ENCODE results near the gene TMEM72. TPM values are rescaled to one million over a fixed set of nuclear protein-coding genes. Genes with fewer than 3 reads are reported as not detected.

TMEM72 gene
- total and polyA plus RNA-seq, 4 donors: 0.02 to 0.33 TPM; not detected in 2

DNA sequence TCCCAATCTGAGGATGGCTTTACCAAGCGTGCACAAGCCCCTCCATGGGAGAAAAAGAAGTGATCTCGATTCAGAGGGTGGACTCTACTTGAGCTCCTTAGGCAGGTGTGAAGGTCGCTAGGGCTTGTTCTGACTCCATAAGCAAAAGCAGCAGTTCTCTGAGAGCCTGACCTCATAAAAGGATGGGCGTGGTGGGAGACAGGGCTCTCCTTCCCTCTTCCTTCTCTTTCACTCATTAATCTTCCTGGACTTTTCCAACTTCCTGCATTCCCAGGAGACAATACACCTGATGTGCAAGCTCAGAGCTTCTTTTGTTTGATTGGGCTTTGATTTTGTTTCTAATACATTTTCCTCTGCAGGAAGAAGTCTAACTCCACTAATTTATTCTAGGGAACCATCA, 22.3 kb upstream of the TMEM72 start:
- no peak overlapping the region for H3K4me3 ChIP-seq (ENCODE audit: low read depth in 1 of 3, low read length in 3 of 3)
- no peak for TF ChIP-seq RXRA (IDR thresholded peaks at IDR 0.05)
- no peak for TF ChIP-seq JUND (IDR thresholded peaks at IDR 0.05)
- TF ChIP-seq FOXA2 (IDR thresholded peaks at IDR 0.05): no peak
- TF ChIP-seq, protein P1, sequence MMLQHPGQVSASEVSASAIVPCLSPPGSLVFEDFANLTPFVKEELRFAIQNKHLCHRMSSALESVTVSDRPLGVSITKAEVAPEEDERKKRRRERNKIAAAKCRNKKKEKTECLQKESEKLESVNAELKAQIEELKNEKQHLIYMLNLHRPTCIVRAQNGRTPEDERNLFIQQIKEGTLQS (IDR thresholded peaks at IDR 0.05): no peak
- TF ChIP-seq NR2F2 (IDR thresholded peaks at IDR 0.05): no peak
- no peak for TF ChIP-seq RAD21 (IDR thresholded peaks at IDR 0.05)
- TF ChIP-seq, protein P2, sequence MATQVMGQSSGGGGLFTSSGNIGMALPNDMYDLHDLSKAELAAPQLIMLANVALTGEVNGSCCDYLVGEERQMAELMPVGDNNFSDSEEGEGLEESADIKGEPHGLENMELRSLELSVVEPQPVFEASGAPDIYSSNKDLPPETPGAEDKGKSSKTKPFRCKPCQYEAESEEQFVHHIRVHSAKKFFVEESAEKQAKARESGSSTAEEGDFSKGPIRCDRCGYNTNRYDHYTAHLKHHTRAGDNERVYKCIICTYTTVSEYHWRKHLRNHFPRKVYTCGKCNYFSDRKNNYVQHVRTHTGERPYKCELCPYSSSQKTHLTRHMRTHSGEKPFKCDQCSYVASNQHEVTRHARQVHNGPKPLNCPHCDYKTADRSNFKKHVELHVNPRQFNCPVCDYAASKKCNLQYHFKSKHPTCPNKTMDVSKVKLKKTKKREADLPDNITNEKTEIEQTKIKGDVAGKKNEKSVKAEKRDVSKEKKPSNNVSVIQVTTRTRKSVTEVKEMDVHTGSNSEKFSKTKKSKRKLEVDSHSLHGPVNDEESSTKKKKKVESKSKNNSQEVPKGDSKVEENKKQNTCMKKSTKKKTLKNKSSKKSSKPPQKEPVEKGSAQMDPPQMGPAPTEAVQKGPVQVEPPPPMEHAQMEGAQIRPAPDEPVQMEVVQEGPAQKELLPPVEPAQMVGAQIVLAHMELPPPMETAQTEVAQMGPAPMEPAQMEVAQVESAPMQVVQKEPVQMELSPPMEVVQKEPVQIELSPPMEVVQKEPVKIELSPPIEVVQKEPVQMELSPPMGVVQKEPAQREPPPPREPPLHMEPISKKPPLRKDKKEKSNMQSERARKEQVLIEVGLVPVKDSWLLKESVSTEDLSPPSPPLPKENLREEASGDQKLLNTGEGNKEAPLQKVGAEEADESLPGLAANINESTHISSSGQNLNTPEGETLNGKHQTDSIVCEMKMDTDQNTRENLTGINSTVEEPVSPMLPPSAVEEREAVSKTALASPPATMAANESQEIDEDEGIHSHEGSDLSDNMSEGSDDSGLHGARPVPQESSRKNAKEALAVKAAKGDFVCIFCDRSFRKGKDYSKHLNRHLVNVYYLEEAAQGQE (IDR thresholded peaks at IDR 0.05): no peak
- no peak for TF ChIP-seq HNF4A (conservative IDR thresholded peaks at IDR 0.05)
- no peak for TF ChIP-seq YY1 (IDR thresholded peaks at IDR 0.05)
- TF ChIP-seq TAF1 (conservative IDR thresholded peaks at IDR 0.05): no peak
- TF ChIP-seq, protein P3, sequence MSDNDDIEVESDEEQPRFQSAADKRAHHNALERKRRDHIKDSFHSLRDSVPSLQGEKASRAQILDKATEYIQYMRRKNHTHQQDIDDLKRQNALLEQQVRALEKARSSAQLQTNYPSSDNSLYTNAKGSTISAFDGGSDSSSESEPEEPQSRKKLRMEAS (IDR thresholded peaks at IDR 0.05): no peak
- no peak overlapping the region for H3K27ac ChIP-seq (ENCODE audit: low read depth in 1 of 2, low read length in 2 of 2)
- no peaks in the 10 kb centered on the region for H3K36me3 ChIP-seq (ENCODE audit: control insufficient read depth in 4 of 4, insufficient read depth in 3 of 4, low read depth in 1 of 4, low read length in 3 of 4)
- H3K9ac ChIP-seq (ENCODE audit: low read depth in 1 of 2, low read length in 2 of 2): no peak overlapping the region
- WGBS: 81% methylated on average over 4 of the region's 4 CpGs
- H3K4me1 ChIP-seq (ENCODE audit: control insufficient read depth in 4 of 4, insufficient read depth in 4 of 4, low read length in 3 of 4): no peaks in the 10 kb centered on the region
- no peak for DNase-seq (ENCODE audit: low spot score)
- H3K27me3 ChIP-seq (ENCODE audit: control insufficient read depth in 4 of 4, insufficient read depth in 4 of 4, low read length in 3 of 4): no peaks in the 10 kb centered on the region
- no peaks in the 10 kb centered on the region for H3K9me3 ChIP-seq (ENCODE audit: control insufficient read depth in 4 of 4, low read length in 3 of 4)

DNA sequence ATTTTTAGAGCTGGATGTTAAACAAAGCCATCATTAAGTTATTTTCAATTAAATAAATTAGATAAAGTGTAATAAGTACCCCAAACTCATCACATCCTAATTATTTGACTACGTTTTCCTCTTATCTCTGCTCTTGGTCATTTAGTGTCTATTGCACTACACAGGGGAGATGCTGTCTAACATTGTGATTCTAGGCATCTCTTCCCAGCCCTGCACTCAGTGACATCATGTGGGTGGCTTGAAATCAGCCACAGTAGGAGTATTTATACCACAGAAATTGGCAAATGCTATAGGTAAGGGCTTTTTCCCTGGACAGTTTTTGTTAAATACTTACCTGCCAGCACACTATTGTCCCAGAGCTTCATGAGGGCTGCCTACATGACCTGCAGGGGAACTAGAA, 21.3 kb upstream of the TMEM72 start:
- TF ChIP-seq NR2F2 (IDR thresholded peaks at IDR 0.05): no peak
- no peak for TF ChIP-seq EGR1 (IDR thresholded peaks at IDR 0.05; ENCODE audit: low read depth in 2 of 2)
- H3K27me3 ChIP-seq (ENCODE audit: control insufficient read depth in 4 of 4, insufficient read depth in 4 of 4, low read length in 3 of 4): no peaks in the 10 kb centered on the region
- H3K4me3 ChIP-seq (ENCODE audit: low read depth in 1 of 3, low read length in 3 of 3): no peak overlapping the region
- H3K36me3 ChIP-seq (ENCODE audit: control insufficient read depth in 4 of 4, insufficient read depth in 3 of 4, low read depth in 1 of 4, low read length in 3 of 4): no peaks in the 10 kb centered on the region
- no peaks in the 10 kb centered on the region for H3K4me1 ChIP-seq (ENCODE audit: control insufficient read depth in 4 of 4, insufficient read depth in 4 of 4, low read length in 3 of 4)
- no peak for DNase-seq (ENCODE audit: low spot score)
- no peak overlapping the region for H3K27ac ChIP-seq (ENCODE audit: low read depth in 1 of 2, low read length in 2 of 2)
- H3K9me3 ChIP-seq (ENCODE audit: control insufficient read depth in 4 of 4, low read length in 3 of 4): no peaks in the 10 kb centered on the region
- 86% methylated on average over 1 of the region's 1 CpG for WGBS
- no peak overlapping the region for H3K9ac ChIP-seq (ENCODE audit: low read depth in 1 of 2, low read length in 2 of 2)

DNA sequence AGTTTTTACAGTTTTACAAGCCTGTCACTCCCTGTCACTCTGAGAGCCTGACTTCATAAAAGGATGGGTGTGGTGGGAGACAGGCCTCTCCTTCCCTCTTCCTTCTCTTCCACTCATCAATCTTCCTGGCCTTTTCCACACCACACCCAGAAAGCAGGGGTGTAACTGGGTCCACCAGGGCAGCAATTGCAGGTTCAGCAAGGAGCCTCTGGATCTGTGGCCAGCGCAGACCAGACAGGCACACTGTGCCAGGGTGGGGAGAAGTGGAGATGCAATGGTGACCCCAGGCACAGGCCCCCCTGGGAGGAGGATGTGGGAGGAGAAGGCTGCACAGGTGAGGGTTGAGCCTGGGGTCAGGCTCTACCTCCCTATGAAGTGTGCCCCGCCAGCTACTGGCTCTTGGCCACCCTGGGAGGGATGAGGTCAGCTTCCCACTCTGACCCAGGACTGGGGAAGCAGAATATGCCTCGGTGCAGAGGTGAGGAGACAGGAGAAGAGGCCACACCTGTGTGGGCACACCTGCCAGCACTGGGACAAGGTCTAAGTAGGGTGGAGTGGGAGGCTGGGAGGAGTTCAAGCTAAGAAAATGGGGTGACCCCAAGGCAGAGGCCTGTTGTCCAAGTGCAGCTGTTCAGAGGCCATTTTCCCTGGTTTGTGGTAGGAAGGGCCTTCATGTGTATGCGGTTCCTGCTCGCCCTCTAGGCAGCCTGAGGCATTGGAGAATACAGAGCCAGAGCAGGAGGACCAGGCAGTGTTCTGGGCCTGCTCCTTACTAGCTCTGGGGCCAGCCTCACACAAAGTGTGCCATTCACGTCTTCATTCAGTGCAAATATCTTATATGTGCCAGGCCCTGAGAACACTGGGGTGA, 20.2 kb upstream of the TMEM72 start:
- H3K9ac ChIP-seq (ENCODE audit: low read depth in 1 of 2, low read length in 2 of 2): no peak overlapping the region
- DNase-seq (ENCODE audit: low spot score): no peak
- H3K36me3 ChIP-seq (ENCODE audit: control insufficient read depth in 4 of 4, insufficient read depth in 3 of 4, low read depth in 1 of 4, low read length in 3 of 4): no peaks in the 10 kb centered on the region
- no peaks in the 10 kb centered on the region for H3K4me1 ChIP-seq (ENCODE audit: control insufficient read depth in 4 of 4, insufficient read depth in 4 of 4, low read length in 3 of 4)
- TF ChIP-seq HNF4G (IDR thresholded peaks at IDR 0.05) (no peak), RXRA (IDR thresholded peaks at IDR 0.05) (no peak), RAD21 (IDR thresholded peaks at IDR 0.05) (no peak), FOXA1 (IDR thresholded peaks at IDR 0.05) (no peak), FOXA2 (IDR thresholded peaks at IDR 0.05) (no peak), SP1 (IDR thresholded peaks at IDR 0.05) (no peak), EGR1 (IDR thresholded peaks at IDR 0.05; ENCODE audit: low read depth in 2 of 2) (no peak), NR2F2 (IDR thresholded peaks at IDR 0.05) (no peak), JUND (IDR thresholded peaks at IDR 0.05) (no peak)
- TF ChIP-seq, protein P2 (IDR thresholded peaks at IDR 0.05): no peak
- TF ChIP-seq, protein P4, sequence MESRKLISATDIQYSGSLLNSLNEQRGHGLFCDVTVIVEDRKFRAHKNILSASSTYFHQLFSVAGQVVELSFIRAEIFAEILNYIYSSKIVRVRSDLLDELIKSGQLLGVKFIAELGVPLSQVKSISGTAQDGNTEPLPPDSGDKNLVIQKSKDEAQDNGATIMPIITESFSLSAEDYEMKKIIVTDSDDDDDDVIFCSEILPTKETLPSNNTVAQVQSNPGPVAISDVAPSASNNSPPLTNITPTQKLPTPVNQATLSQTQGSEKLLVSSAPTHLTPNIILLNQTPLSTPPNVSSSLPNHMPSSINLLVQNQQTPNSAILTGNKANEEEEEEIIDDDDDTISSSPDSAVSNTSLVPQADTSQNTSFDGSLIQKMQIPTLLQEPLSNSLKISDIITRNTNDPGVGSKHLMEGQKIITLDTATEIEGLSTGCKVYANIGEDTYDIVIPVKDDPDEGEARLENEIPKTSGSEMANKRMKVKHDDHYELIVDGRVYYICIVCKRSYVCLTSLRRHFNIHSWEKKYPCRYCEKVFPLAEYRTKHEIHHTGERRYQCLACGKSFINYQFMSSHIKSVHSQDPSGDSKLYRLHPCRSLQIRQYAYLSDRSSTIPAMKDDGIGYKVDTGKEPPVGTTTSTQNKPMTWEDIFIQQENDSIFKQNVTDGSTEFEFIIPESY (IDR thresholded peaks at IDR 0.05): no peak
- TF ChIP-seq, protein P1 (IDR thresholded peaks at IDR 0.05): no peak
- WGBS: 86% methylated on average over 6 of the region's 6 CpGs
- H3K27ac ChIP-seq (ENCODE audit: low read depth in 1 of 2, low read length in 2 of 2): no peak overlapping the region
- H3K27me3 ChIP-seq (ENCODE audit: control insufficient read depth in 4 of 4, insufficient read depth in 4 of 4, low read length in 3 of 4): no peaks in the 10 kb centered on the region
- no peak overlapping the region for H3K4me3 ChIP-seq (ENCODE audit: low read depth in 1 of 3, low read length in 3 of 3)
- no peaks in the 10 kb centered on the region for H3K9me3 ChIP-seq (ENCODE audit: control insufficient read depth in 4 of 4, low read length in 3 of 4)
